Muscle of arm (tissue), 12 donors: ENCODE measurements around the gene ZG16B. TPM values are rescaled to one million over a fixed set of nuclear protein-coding genes. Genes with fewer than 3 reads are reported as not detected.
A peak's percentile ranks its signal among the peaks of the same experiment; 100 is the strongest.

Source experiments
- DNase-seq: peaks from one replicate; pipeline ENCODE4 v3.0.0-alpha.2; 2013
- polyA plus RNA-seq, 12 donors: library from polyadenylated mRNA; unstranded; fragments of 120-200 nt; gene quantifications; one replicate each; pipeline ENCODE4 v1.2.1, GENCODE V29; 2013; ENCODE audit not compliant: insufficient read length in 12 of 12

Gene ZG16B
- polyA plus RNA-seq, 12 donors: 0.23 to 0.97 (median 0.37) TPM; not detected in 5

GRCh38 chr16:2822158-2822495 lies 8.0 kb upstream of the ZG16B start:
- DNase-seq: no peak

DNA sequence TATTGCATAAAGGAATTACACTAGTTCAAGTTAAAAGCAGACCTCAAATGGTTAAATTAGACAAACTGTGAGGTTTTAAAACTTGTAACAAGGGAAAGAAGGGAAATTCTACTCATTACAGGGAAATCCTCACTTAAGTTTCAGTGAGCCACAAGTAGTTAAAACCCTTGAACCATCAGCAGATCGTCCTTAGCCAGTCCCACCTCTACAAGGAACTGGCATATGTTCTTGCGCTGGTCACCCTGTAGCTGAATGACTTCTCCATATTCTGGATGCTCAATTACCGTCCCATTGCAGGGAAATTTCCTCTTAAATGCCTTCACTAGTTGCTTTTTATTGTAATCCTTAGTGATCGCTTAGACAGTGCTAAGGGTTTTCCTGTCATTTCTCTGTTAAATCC lies 7.6 kb upstream of the ZG16B start:
- no peak for DNase-seq

DNA sequence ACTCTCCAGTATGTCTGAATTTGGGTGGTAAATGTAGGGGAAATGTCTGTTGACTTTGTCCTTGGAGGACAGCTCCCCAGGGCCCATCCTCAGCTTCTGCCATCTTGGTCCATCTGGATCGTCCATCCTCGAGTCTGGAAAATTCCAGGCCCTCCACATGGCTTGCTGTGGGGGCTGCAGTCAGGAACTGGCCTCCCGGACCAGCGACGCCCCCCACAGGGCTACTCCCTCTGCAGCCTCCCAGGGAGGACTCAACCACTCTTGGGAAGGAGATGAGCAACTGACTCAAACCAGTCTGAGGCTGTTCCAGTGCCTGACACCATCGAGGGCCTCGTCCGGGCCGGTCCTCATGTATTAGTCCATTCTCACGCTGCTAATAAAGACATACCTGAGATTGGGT lies 5.5 kb upstream of the ZG16B start:
- no peak for DNase-seq

DNA sequence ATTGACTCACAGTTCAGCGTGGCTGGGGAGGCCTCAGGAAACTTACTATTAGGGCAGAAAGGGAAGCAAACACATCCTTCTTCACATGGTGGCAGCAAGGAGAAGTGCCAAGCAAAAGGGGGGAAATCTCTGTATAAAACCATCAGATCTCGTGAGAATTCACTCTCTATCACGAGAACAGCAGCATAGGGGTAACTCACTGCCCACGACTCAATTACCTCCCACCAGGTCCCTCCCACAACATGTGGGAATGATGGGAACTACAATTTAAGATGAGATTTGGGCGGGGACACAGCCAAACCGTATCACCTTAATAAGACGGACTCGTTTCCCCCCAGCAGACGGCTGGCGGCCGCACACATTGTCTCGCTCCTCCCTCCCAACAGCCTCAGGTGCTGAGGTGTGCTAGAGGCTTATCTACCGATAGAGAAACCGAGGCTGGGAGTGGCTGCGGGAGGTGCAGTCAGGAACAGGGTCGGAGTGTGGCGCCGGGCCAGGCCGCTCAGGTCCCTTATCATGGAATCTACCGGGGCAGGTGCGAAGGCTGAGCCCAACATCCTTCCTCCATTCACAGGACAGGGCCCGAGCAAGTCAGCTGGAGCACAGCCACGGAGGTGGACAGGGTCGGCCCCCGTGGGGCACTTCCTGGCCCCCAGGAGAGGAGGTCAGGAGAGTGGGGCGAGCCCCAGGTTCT lies 4.9 kb upstream of the ZG16B start:
- no peak for DNase-seq

GRCh38 chr16:2825906-2826305 lies 4.2 kb upstream of the ZG16B start:
- no peak for DNase-seq

GRCh38 chr16:2826591-2827373 lies 3.3 kb upstream of the ZG16B start:
- DNase-seq: no peak

DNA sequence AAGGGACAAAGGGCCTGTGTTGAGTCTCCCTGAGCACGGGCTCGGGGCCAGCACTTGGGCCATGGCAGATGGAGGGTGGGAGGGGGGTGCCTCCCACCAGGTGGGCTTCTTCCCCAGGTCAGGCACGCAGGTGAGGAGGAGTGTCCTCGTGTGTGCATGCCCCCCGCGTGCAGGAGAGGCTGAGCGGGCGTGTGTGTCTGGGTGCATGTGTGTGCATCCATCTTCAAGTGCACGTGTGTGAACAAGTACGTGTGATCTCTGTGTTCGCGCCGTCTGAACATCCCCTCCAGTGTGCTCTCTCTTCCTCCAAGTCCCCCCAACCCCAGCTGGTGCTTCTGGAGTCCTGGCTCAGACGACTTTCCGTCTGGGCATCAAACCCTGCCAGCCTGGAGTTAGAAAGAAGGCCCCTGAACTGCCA lies 2.7 kb upstream of the ZG16B start:
- DNase-seq: no peak

DNA sequence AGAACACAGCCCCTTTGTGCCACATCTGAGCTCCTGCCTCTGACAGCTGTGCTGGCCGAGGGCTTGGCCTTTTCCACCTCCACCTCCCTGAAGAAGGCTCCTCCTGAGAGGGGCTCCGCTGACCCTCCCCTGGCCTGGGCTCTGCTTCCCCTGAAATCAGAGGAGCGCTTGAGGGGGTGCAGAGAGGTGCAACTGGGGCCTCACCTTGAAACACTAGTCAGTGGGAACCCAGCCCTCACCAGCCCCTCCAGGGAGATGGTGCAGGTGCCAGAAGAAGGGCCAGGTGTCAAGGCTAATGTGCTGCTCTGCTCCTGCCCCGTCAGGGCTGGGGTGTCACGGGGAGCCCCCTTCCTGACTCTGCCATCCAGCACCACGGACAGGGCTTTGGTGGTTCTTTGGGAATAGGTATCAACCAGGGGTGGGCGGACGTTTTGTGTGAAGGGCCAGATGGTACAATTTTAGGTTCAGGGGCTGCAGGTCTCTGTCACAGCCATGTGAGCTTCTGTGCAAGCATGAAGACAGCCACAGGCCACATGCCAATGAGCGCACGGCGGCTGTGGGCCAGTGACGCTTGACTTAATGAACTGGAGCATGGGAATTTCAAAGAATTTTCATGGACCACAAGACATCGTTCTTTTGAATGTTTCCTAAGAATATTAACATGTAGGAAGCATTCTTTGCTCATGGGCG lies 2.1 kb upstream of the ZG16B start:
- no peak for DNase-seq

GRCh38 chr16:2828521-2828840 lies 1.6 kb upstream of the ZG16B start:
- no peak for DNase-seq

DNA sequence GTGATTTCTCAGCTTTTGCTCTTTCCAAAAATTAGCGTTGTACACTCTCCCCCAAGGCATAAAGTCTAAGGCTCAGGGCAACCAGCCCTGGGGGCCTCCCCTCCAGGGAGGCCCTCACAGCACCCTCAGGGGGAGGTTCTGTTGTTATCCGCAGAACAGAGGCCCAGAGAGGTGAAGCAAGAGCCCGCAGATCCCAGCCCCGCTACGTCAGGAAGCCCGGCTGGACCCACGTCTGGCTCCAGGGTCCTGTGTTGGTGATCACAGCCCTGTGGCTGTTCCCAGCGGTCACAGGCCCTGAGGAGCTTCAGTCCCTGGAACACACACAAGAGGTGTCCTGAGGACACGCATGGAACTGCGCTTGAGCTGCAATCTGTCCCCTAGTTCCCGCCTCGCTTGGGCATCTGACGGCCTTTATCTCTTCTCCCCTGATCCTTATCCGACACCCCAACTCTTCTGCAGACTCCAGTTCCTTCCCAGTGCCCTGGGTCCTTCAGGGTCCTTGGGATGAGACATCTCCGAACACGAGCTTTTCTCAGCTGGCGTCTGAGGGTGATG lies 1.1 kb upstream of the ZG16B start:
- DNase-seq: no peak

DNA sequence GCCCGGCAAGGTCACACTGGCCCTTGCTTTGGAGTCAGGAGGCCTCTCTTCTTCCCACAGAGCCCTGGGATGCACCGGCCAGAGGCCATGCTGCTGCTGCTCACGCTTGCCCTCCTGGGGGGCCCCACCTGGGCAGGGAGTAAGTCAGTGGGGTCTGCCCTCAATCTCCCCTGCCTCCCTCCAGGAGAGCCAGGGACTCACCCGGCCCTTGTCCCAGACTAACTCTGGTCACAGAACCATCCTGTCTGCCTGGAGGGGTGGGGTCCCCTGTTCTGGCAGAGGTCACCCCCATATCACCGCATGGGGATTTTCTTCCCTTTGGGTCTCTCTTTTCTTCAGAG lies 222 bp downstream of the ZG16B start:
- no peak for DNase-seq

DNA sequence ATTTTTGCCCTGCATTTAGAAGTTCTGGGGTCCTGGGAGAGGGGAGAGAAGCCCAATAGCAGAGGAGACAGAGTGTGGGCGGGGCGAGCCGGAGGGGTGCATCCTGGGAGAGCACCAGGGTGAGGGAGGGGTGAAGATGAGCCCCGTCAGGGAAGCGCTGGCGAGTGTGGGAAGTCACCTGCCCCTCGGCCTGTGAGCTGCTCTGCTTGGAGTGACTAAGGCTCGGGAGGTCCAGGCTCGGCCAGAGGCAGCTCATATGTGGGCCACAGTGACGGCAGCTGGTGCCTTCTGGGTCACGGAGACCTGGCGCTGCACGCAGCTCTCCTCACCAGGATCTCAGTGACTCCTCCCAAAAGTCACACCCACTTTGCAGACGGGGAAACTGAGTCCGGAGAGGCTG lies 1.1 kb downstream of the ZG16B start:
- no peak for DNase-seq

- DNase-seq: no peak
Measured at GRCh38 chr16:2833776-2834175, 3.7 kb downstream of the ZG16B start.

DNA sequence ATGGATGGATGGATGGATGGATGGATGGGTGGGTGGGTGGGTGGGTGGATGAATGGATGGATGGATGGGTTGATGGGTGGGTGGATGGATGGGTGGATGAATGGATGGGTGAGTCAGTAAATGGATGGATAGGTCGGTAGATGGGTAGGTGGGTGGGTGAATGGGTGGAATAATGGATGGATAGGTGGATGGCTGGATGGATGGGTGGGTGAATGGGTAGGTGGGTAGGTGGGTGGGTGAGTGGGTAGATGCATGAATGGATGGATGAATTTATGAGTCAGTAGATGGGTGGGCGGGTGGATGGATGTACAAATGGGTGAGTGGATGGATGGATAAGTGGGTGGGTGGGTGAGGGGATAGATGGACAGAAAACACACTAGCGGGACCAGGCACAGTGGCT lies 4.9 kb downstream of the ZG16B start:
- DNase-seq: no peak

GRCh38 chr16:2835638-2836493 lies 5.8 kb downstream of the ZG16B start:
- no peak for DNase-seq

DNA sequence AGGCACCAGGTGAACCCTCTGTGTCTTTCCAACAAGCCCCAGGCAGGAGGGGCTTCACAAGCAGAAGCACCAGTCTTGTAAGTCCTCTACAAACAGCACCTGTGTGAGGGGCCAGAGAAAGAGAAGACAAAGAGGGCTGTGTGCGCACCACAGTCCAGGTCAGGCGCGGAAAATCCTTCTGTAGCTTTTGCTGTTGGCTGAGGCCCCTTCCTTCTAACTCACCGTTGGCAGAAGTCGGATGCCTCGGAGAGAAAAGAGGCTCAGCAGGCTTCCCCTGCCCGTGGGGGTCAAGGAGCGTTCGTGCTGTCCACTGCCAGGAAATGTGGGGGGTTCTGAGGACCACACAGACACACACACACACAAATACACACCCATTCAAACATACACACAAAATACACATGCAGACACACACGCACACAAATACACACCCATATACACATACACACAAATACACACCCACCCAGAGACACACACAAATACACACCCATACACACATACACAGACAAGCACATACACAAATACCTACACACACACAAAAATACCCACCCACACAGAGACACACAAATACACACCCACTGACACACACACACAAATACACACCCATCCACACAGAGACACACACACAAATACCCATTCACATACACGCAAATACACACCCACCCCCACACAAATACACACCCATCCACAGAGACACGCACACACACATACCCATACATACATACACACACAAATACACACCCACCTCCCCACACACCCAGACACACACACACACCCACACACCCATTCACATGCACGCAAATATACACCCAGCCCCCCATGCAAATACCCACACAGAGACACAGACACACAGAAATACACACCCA lies 6.8 kb downstream of the ZG16B start:
- DNase-seq: no peak

DNA sequence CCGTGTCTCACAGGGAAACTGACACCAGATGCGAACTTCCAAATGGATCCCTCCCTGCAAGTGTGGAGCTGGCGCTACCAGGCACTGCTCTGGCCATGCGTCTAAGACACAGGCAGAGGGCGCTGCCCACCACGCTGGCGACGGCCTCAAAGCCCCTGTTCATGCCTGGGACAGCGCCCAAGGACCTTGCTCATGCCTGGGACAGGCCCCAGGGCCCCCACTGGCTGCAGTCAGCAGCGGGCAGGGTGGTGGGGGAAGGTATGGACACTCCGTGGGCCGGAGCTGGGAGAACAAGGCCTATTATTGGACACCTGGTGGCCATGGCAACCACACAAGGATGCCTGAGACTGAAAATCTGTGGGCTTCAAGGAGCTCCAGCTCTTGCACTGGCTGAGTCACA lies 8.8 kb downstream of the ZG16B start:
- DNase-seq: peak; percentile 38

DNA sequence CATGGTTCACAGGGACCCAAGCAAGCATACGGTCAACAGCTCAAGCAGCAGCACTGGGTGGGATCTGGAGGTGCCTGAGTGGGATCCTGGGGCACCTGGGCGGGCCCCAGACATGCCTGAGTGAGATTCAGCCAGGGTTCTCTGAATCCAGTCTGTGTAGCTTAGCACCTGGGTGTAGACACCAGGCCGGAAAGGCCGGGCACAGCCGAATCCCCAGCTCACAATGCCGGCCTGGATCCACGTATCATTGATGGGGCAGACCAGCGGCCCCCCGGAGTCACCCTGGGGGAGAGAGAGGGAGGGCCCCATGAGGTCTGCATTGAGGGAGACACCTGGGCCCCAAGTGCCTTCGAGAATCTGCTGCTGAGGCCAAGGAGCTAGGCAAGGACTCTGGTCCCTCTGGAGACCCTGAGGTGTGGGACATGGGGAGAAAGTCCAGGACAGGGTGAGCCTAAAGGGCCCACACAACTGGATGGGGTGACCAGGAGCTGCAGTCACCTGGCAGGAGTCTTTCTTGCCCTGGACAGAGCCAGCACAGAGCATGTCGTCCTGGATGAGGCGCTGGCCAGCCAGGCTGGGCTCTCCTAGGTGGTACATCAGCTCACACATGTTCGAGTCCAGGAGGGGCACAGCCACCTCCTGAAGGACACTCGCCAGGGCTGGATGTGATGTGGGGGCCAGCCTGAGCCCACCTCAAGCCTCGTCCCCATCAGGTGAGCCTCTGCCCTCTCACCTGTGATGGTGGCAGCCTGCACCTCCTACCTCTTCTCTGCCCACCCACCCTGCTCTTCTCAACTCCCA lies 9.7 kb downstream of the ZG16B start:
- no peak for DNase-seq

- no peak for DNase-seq
Measured at GRCh38 chr16:2840914-2841313, 10.8 kb downstream of the ZG16B start.
